BE2C (cell line): Measurements from ENCODE around the gene ENOX1.
A peak's percentile ranks its signal among the peaks of the same experiment; 100 is the strongest.

ENCODE experiments used
- DNase-seq: peaks from one replicate; pipeline ENCODE4 v3.0.0-alpha.2; 2020
- H3K27me3 ChIP-seq: fragments of 250-450 bp; sonication (Bioruptor Pico); 2 replicates; pipeline ENCODE4 v1.5.1; 2020; ENCODE audit warnings: mild to moderate bottlenecking
- H3K36me3 ChIP-seq: fragments of 250-450 bp; sonication (Bioruptor Pico); 2 replicates; pipeline ENCODE4 v1.5.1; 2020; ENCODE audit warnings: mild to moderate bottlenecking
- H3K4me1 ChIP-seq: fragments of 250-450 bp; sonication (Bioruptor Pico); 2 replicates; pipeline ENCODE4 v1.5.1; 2020
- H3K4me3 ChIP-seq: 2 replicates; pipeline ENCODE4 v1.5.1; 2011; ENCODE audit warnings: low read depth, low read length
- H3K9me3 ChIP-seq: fragments of 250-450 bp; sonication (Bioruptor Pico); 2 replicates; pipeline ENCODE4 v1.5.1; 2020
- CTCF ChIP-seq: IDR thresholded peaks from 2 replicates; pipeline ENCODE4 v1.5.1; 2012; ENCODE audit warnings: mild to moderate bottlenecking, low read depth, low read length

Gene ENOX1

DNA sequence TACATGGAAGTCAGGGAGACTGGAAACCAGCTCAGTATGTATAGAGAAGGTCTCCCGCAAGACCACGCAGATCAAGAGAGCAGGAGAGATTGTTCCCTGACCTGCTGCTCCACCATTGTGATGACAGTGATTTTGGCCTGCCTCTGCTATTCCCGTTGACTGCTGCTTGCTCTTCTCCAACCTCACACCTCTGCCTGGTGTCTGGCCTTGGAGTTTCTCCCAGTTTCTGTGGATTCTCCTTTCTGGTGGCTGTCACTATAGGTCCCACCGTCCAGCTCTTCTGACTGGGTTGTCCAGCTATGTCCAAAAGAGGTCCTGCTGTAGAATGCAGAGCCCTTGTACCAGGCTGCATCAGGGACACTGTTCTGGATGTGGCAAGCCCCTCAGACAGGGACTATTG, 591.7 kb downstream of the ENOX1 start:
- no peaks in the 10 kb centered on the region for H3K36me3 ChIP-seq

GRCh38 chr13:43193789-43194420, 592.9 kb downstream of the ENOX1 start:
- H3K9me3 ChIP-seq = no peaks in the 10 kb centered on the region
- H3K36me3 ChIP-seq = no peaks in the 10 kb centered on the region
- no peak for TF ChIP-seq CTCF
- peaks cover 11% of the 10 kb centered on the region for H3K4me1 ChIP-seq
- H3K27me3 ChIP-seq = no peaks in the 10 kb centered on the region
- no peak overlapping the region for H3K4me3 ChIP-seq
- no peak for DNase-seq

More for the DNA sequence above, 591.7 kb downstream of the ENOX1 start:
- H3K9me3 ChIP-seq = no peaks in the 10 kb centered on the region
- TF ChIP-seq CTCF = no peak
- peaks cover 11% of the 10 kb centered on the region for H3K4me1 ChIP-seq
- H3K27me3 ChIP-seq = no peaks in the 10 kb centered on the region
- DNase-seq = no peak
- H3K4me3 ChIP-seq = no peak overlapping the region

- Histone ChIP-seq H3K36me3 (no peaks in the 10 kb centered on the region), H3K27me3 (no peaks in the 10 kb centered on the region), H3K9me3 (no peaks in the 10 kb centered on the region), H3K4me1 (peaks cover 10% of the 10 kb centered on the region), H3K4me3 (no peak overlapping the region)
- TF ChIP-seq CTCF = no peak
- no peak for DNase-seq
Measured at GRCh38 chr13:43191546-43191945, 595.2 kb downstream of the ENOX1 start.

GRCh38 chr13:43185226-43185625, 601.5 kb downstream of the ENOX1 start:
- Histone ChIP-seq H3K36me3 (no peaks in the 10 kb centered on the region), H3K4me3 (no peak overlapping the region), H3K9me3 (no peaks in the 10 kb centered on the region), H3K4me1 (peaks cover 12% of the 10 kb centered on the region), H3K27me3 (no peaks in the 10 kb centered on the region)
- TF ChIP-seq CTCF = no peak
- DNase-seq = peak; percentile 22

- no peak for DNase-seq
- Histone ChIP-seq H3K36me3 (no peaks in the 10 kb centered on the region), H3K4me1 (peaks cover 12% of the 10 kb centered on the region), H3K9me3 (no peaks in the 10 kb centered on the region), H3K27me3 (no peaks in the 10 kb centered on the region), H3K4me3 (no peak overlapping the region)
- no peak for TF ChIP-seq CTCF
Measured at GRCh38 chr13:43180837-43181236, 605.9 kb downstream of the ENOX1 start.

- Histone ChIP-seq H3K9me3 (no peaks in the 10 kb centered on the region), H3K4me3 (no peak overlapping the region), H3K36me3 (no peaks in the 10 kb centered on the region), H3K4me1 (peaks cover 7% of the 10 kb centered on the region), H3K27me3 (no peaks in the 10 kb centered on the region)
- TF ChIP-seq CTCF = no peak
- no peak for DNase-seq
Measured at GRCh38 chr13:43180036-43180660, 606.6 kb downstream of the ENOX1 start.
